GM12865 (cell line): Measurements from ENCODE around the gene VTN.

Source experiments
- DNase-seq: peaks from one replicate; pipeline ENCODE4 v3.0.0; 2010; ENCODE audit warnings: low read depth
- H3K4me3 ChIP-seq: 2 replicates; pipeline ENCODE4 v1.5.1; 2011; ENCODE audit warnings: mild to moderate bottlenecking, low read depth, low read length, control low read depth
- CTCF ChIP-seq: IDR thresholded peaks from 2 replicates; pipeline ENCODE4 v1.5.1; 2011; ENCODE audit warnings: low read length, control low read depth, low read depth, inconsistent platforms; ENCODE audit not compliant: insufficient read depth; ENCODE audit errors: missing control alignments

VTN gene

GRCh38 chr17:28396635-28397239 is 26.6 kb upstream of the VTN start:
- H3K4me3 ChIP-seq: no peak overlapping the region
- no peak for DNase-seq
- no peak for TF ChIP-seq CTCF

GRCh38 chr17:28395968-28396367 is 25.9 kb upstream of the VTN start:
- no peak for DNase-seq
- no peak overlapping the region for H3K4me3 ChIP-seq
- no peak for TF ChIP-seq CTCF

DNA sequence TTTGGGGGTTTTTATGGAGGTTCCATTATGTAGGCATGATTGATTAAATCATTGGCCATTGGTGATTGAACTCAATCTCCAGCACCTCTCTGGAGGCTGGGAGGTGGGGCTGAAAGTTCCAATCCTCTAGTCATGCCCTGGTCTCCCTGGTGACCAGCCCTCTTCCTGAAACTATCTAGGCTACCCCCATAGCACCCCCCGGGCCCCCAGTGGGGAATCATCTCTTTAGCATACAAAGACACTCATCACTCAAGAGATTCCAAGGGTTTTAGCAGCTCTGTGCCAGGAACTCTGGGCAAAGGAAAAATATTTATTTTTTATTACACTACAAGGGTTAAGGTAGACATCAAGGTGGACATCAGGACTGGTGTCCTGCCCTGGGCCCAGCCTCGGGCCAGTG is 25.3 kb upstream of the VTN start:
- no peak for DNase-seq
- no peak overlapping the region for H3K4me3 ChIP-seq
- TF ChIP-seq CTCF: no peak

DNA sequence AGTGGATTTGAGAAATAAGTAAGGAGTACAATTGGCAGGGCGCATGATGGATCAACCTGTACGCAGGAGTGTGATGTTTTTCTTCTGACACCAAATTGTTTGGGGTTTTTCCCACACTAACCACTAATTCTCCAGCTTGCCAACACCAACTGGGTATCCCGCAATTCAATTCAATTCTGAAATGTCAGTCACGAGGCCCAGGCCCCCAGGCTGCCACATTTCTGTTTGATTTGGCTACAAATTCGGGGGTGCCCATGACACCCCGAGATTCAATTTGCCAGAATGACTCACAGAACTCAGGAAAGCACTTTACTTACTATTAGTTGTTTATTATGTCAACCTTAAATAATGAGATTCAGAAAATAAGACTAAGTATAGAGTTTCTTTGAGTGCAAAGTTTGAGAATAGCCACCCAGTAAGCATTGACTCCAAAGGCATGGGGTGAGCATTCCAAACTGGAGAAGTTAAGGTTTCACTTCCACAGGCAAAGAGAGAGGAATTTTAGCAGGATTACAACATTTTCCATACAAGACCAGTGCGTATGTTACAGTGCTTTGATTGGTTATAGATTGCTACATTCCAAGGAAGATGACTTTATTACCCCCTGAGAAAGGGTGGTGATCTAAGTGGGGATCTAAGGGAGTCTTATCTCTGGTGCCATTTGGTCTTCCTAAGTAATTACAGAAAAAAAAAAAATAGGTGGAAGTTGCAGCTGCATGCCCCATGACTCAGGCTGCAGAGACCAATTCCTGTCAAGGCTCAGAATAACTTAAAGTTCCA is 24.4 kb upstream of the VTN start:
- H3K4me3 ChIP-seq: no peak overlapping the region
- no peak for TF ChIP-seq CTCF
- DNase-seq: no peak

DNA sequence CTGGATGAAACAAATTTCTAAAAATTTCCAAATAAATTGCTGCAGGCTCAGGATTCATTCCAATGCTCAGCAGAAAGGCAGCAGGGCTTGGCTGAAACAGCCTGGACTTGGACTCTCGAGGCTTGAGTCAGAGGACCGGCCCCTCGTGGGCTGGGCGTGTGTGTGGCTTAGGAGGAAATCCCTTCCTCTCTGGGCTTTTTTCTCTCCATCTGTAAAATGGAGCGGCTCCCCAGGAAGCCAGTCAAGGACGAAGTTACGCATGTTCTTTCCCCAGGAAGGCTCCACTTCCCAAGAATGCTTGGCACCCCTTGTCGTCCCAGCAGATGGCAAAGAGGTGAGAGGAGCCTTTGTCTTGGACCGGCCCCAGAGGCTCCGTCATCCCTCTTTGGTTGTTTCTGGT is 22.4 kb upstream of the VTN start:
- no peak overlapping the region for H3K4me3 ChIP-seq
- TF ChIP-seq CTCF: no peak
- DNase-seq: no peak

DNA sequence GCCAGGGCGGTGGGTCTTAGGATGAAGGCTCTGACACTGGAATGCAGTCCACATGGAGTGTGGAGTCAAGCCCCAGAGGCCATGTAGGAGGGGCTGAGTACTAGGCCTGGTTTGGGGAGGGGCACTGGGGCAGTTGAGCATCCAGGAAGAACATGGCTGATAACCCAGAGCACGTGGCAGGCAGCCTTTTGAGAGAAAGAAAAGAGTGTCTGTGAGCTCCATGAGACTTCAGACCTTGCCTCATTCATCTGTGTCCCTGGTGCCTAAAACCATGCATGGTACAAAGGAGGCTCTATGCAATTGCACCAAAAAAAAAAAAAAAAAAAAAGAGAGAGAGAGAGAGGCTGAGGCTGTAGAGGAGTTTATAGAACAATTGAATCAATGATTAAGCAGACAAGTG is 21.3 kb upstream of the VTN start:
- TF ChIP-seq CTCF: no peak
- no peak overlapping the region for H3K4me3 ChIP-seq

More for the DNA sequence above, 21.3 kb upstream of the VTN start:
- DNase-seq: no peak
